HG03135 (cell line): Measurements from ENCODE around the gene KRTAP4-16.
"Not testable (repeated sequence)": the region's sequence is repeated elsewhere in the genome, so short reads cannot be mapped to it uniquely, and the experiment has no call there.

ENCODE experiments used
- ATAC-seq: cut with Tn5 transposase; IDR thresholded peaks from one replicate; pipeline ENCODE4 v1.9.1; 2021; ENCODE audit warnings: mild to moderate bottlenecking, moderate library complexity; ENCODE audit not compliant: unreplicated experiment

The KRTAP4-16 gene

GRCh38 chr17:41101586-41102259 is at the start of gene KRTAP4-16:
KRTAP4-16 (minus strand) TSS chr17:41102209; CDS start chr17:41102209, 0 bp downstream.
- ATAC-seq, result no peak

- ATAC-seq, result no peak
Measured at GRCh38 chr17:41151525-41151924, 49.5 kb upstream of the KRTAP4-16 start.

- no peak for ATAC-seq
Measured at GRCh38 chr17:41150026-41150425, 48.0 kb upstream of the KRTAP4-16 start.

GRCh38 chr17:41149652-41149985 is 47.6 kb upstream of the KRTAP4-16 start, which contains the start of gene KRTAP4-5:
KRTAP4-5 (minus strand) TSS chr17:41149825; CDS start chr17:41149767, 58 bp downstream.
- no peak for ATAC-seq

GRCh38 chr17:41148971-41149651 is 47.1 kb upstream of the KRTAP4-16 start:
- not testable (repeated sequence) for ATAC-seq

- ATAC-seq, result no peak
Measured at GRCh38 chr17:41147531-41148204, 45.7 kb upstream of the KRTAP4-16 start.

- no peak for ATAC-seq
Measured at GRCh38 chr17:41145261-41145660, 43.3 kb upstream of the KRTAP4-16 start.

GRCh38 chr17:41144846-41145245 is 42.8 kb upstream of the KRTAP4-16 start:
- ATAC-seq, result no peak

GRCh38 chr17:41141361-41141760 is 39.4 kb upstream of the KRTAP4-16 start:
- ATAC-seq, result no peak

- no peak for ATAC-seq
Measured at GRCh38 chr17:41140360-41141131, 38.5 kb upstream of the KRTAP4-16 start, which contains the start of gene KRTAP4-6. KRTAP4-6 (minus strand) TSS chr17:41140544; CDS start chr17:41140487, 57 bp downstream.

- not testable (repeated sequence) for ATAC-seq
Measured at GRCh38 chr17:41139865-41140264, 37.9 kb upstream of the KRTAP4-16 start.

GRCh38 chr17:41133880-41134735 is 32.1 kb upstream of the KRTAP4-16 start:
- no peak for ATAC-seq

- no peak for ATAC-seq
Measured at GRCh38 chr17:41131979-41132378, 30.0 kb upstream of the KRTAP4-16 start.

- no peak for ATAC-seq
Measured at GRCh38 chr17:41127371-41127770, 25.4 kb upstream of the KRTAP4-16 start.

- no peak for ATAC-seq
Measured at GRCh38 chr17:41126412-41126811, 24.4 kb upstream of the KRTAP4-16 start.

- ATAC-seq, result no peak
Measured at GRCh38 chr17:41125064-41125463, 23.1 kb upstream of the KRTAP4-16 start.

- ATAC-seq, result not testable (repeated sequence)
Measured at GRCh38 chr17:41123991-41124371, 22.0 kb upstream of the KRTAP4-16 start, which contains the start of gene KRTAP4-12. KRTAP4-12 (minus strand) TSS chr17:41124182; CDS start chr17:41124122, 60 bp downstream.

- ATAC-seq, result not testable (repeated sequence)
Measured at GRCh38 chr17:41123292-41123990, 21.4 kb upstream of the KRTAP4-16 start.

- no peak for ATAC-seq
Measured at GRCh38 chr17:41121742-41122141, 19.7 kb upstream of the KRTAP4-16 start.
